Measurements from ENCODE around the gene CTDNEP1. TPM values are rescaled to one million over a fixed set of nuclear protein-coding genes. Genes with fewer than 3 reads are reported as not detected.

CTDNEP1 gene
- total RNA-seq, 2 donors from 2014 or later, result 33.5 to 44.8 TPM

GRCh38 chr17:7222093-7222971 is 29.2 kb downstream of the CTDNEP1 start:
- Histone ChIP-seq H3K36me3 (replicated peaks in 1 of 2; ENCODE audit: insufficient read depth in 1 of 2, low read depth in 2 of 2) (peaks cover 0 to 19% of the 10 kb centered on the region in 2 donors), H3K4me1 (peaks cover 58% of the 10 kb centered on the region), H3K27me3 (no peaks in the 10 kb centered on the region), H3K4me3 (no peak overlapping the region), H3K27ac (peak overlapping the region; percentile 99 to 100 (median 100)), H3K9me3 (no peaks in the 10 kb centered on the region)
- ATAC-seq (no peak), DNase-seq (peak in 1 of 4 donors; percentile 13)
- intact Hi-C loops (cut with DNase I), result no loop called here
- WGBS, 2 donors, result 64 to 77% methylated on average over 10 to 15 of the region's 15 CpGs
- TF ChIP-seq, protein P1, sequence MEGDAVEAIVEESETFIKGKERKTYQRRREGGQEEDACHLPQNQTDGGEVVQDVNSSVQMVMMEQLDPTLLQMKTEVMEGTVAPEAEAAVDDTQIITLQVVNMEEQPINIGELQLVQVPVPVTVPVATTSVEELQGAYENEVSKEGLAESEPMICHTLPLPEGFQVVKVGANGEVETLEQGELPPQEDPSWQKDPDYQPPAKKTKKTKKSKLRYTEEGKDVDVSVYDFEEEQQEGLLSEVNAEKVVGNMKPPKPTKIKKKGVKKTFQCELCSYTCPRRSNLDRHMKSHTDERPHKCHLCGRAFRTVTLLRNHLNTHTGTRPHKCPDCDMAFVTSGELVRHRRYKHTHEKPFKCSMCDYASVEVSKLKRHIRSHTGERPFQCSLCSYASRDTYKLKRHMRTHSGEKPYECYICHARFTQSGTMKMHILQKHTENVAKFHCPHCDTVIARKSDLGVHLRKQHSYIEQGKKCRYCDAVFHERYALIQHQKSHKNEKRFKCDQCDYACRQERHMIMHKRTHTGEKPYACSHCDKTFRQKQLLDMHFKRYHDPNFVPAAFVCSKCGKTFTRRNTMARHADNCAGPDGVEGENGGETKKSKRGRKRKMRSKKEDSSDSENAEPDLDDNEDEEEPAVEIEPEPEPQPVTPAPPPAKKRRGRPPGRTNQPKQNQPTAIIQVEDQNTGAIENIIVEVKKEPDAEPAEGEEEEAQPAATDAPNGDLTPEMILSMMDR (IDR thresholded peaks at IDR 0.05), result no peak
- peak in 1 of 3 donors; percentile 8 for TF ChIP-seq POLR2A (IDR thresholded peaks at IDR 0.05)

- H3K4me3 ChIP-seq, result no peak overlapping the region
- H3K9me3 ChIP-seq, result no peaks in the 10 kb centered on the region
- intact Hi-C loops (cut with DNase I), result no loop called here
- peak in 1 of 4 donors; percentile 12 for DNase-seq
- peak overlapping the region; percentile 99 to 100 (median 100) for H3K27ac ChIP-seq
- H3K4me1 ChIP-seq, result peaks cover 59% of the 10 kb centered on the region
- no peak for TF ChIP-seq POLR2A (IDR thresholded peaks at IDR 0.05)
- TF ChIP-seq, protein P1 (IDR thresholded peaks at IDR 0.05), result no peak
- H3K36me3 ChIP-seq (replicated peaks in 1 of 2; ENCODE audit: insufficient read depth in 1 of 2, low read depth in 2 of 2), result peaks cover 0 to 18% of the 10 kb centered on the region in 2 donors
- WGBS, 2 donors, result 42 to 54% methylated on average over 8 to 10 of the region's 10 CpGs
- no peak for ATAC-seq
- no peaks in the 10 kb centered on the region for H3K27me3 ChIP-seq
Observed at GRCh38 chr17:7221278-7222092, 30.0 kb downstream of the CTDNEP1 start.

- ATAC-seq (peak; percentile 35), DNase-seq (peak; percentile 74 to 82 (median 80))
- H3K36me3 ChIP-seq (replicated peaks in 1 of 2; ENCODE audit: insufficient read depth in 1 of 2, low read depth in 2 of 2), result peaks cover 0 to 18% of the 10 kb centered on the region in 2 donors
- peaks cover 64% of the 10 kb centered on the region for H3K4me1 ChIP-seq
- TF ChIP-seq, protein P1 (IDR thresholded peaks at IDR 0.05), result peak in 6 of 7 experiments; percentile 29 to 60 (median 54)
- no peak for TF ChIP-seq POLR2A (IDR thresholded peaks at IDR 0.05)
- H3K27me3 ChIP-seq, result no peaks in the 10 kb centered on the region
- intact Hi-C loops (cut with DNase I), result no loop called here
- H3K27ac ChIP-seq, result peak overlapping the region; percentile 99 to 100 (median 100)
- H3K4me3 ChIP-seq, result peak overlapping the region; percentile 75 to 100
- no peaks in the 10 kb centered on the region for H3K9me3 ChIP-seq
- WGBS, 2 donors, result 12% methylated on average over 11 of the region's 11 CpGs; no CpG with 5 or more reads in 1 of the 2 donors
Observed at GRCh38 chr17:7220593-7221277, 30.8 kb downstream of the CTDNEP1 start.

DNA sequence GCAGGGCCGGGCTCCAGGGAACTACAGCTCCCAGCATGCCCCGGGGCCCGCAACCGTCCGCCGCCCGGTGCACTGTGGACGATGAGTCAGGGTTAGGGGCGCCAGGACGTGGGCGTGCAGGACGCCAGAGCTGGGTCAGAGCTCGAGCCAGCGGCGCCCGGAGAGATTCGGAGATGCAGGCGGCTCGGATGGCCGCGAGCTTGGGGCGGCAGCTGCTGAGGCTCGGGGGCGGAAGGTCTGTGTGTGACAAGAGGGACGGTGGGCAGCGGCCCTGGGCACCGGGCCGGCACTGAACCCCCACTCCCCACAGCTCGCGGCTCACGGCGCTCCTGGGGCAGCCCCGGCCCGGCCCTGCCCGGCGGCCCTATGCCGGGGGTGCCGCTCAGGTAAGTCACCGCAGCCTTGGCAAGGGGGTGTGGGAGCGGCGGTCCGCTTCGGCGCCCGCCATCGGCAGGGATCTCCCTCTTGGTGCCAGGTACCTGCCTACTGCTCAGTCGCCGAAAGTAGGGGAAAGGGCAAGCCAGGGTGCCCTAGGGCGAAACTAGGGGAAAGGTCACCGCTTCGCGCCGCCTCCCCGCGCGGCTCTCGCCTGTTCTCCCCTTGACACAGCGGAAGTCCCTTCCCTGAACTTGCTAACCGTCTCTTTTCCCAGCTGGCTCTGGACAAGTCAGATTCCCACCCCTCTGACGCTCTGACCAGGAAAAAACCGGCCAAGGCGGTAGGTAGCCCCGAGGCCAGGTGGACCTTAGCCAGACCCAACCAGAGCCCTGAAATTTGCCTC is 31.5 kb downstream of the CTDNEP1 start, which contains the start of the genes ACADVL and DLG4:
ACADVL (plus strand) TSS at position 127 of the 781 bp plus-strand sequence; CDS start at position 174, 47 bp downstream.
DLG4 (minus strand) TSS at position 25 of the 781 bp plus-strand sequence.
- WGBS, 2 donors, result 0 to 1% methylated on average over 11 to 56 of the region's 63 CpGs
- no peaks in the 10 kb centered on the region for H3K27me3 ChIP-seq
- H3K36me3 ChIP-seq (replicated peaks in 1 of 2; ENCODE audit: insufficient read depth in 1 of 2, low read depth in 2 of 2), result peaks cover 0 to 18% of the 10 kb centered on the region in 2 donors
- H3K4me1 ChIP-seq, result peaks cover 70% of the 10 kb centered on the region
- ATAC-seq (peak; percentile 82), DNase-seq (peak; percentile 89 to 95 (median 94))
- no peaks in the 10 kb centered on the region for H3K9me3 ChIP-seq
- H3K4me3 ChIP-seq, result peak within 1 kb of the TSS; percentile 75 to 100
- H3K27ac ChIP-seq, result peak within 1 kb of the TSS; percentile 99 to 100 (median 100)
- TF ChIP-seq, protein P1 (IDR thresholded peaks at IDR 0.05), result no peak
- TF ChIP-seq POLR2A (IDR thresholded peaks at IDR 0.05), result peak; percentile 92 to 93 (median 93)
- intact Hi-C loops (cut with DNase I), result no loop called here
